Stimulated activated CD8-positive, alpha-beta memory T cell treated with anti-CD3 and anti-CD28 coated beads, Interleukin-4, amount 100 ng/mL, for 24 hours (primary cell): ENCODE data around the gene ATM.
"Not testable (repeated sequence)": the region's sequence is repeated elsewhere in the genome, so short reads cannot be mapped to it uniquely, and the experiment has no call there.

ENCODE experiments used
- DNase-seq: peaks from one replicate; pipeline ENCODE4 v3.0.0-alpha.2; 2020; ENCODE audit warnings: low read depth

The ATM gene

GRCh38 chr11:108286956-108287355 is 64.1 kb downstream of the ATM start:
- DNase-seq = no peak

DNA sequence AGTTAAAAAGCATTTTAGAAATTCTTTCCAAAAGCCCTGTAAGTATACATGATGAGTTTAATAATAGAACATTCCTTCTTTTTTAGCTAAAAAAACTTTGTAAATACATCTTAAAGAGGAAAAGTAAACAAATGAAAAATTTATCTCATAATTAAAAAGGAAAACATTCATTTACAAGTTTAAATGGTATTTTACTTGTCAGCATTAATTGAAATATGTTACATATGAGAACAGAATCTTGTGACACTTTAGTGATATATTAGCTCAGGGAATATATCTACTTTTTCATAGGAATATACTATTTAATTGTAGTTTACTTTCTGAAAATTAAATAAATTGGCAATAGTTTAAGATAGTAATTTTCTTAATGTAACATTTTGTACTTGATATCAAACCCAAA is 66.2 kb downstream of the ATM start:
- DNase-seq = not testable (repeated sequence)

GRCh38 chr11:108289699-108290098 is 66.8 kb downstream of the ATM start:
- DNase-seq = no peak

DNA sequence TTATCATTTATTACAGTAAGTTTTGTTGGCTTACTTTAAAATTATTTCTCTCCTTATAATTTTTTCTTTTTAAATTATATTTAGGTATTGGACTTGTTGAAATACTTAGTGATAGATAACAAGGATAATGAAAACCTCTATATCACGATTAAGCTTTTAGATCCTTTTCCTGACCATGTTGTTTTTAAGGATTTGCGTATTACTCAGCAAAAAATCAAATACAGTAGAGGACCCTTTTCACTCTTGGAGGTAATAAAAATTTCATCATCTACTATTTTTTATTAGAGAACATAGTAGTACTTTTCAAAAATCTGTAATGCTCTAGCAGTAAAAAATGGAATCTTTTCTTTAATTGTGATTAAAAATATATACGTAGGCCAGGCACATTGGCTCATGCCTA is 70.4 kb downstream of the ATM start:
- no peak for DNase-seq

DNA sequence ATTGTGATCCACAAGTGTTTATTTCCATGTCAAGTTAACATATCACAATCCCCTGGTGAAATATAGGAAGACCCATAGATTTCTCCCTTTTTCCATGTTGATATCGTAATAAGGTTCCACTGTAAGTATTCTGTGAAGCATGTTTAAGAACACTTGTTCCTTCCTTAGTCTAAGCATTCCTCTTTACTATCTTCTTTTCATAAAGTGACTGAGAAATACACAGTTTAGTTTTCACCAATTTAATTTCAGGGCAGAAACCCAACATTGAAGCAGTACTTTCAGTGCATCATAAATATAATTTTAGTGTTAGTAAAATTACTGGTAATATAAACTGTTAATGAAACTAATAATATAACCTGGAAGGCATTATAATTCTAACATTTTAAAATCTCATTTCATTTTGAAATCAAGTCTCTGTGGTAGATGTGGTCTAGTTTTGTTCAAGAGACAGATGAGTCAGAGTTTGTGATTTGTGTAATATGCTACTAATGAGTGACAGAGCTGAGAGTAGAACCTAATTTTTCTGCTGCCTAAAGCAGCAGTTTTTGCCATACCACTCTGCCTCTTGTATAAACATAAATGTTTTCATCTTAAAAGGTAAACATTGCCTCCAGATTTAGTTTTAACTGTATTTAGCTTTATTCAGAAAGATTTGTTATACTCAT is 79.4 kb downstream of the ATM start:
- no peak for DNase-seq

GRCh38 chr11:108307751-108308150 is 84.9 kb downstream of the ATM start:
- DNase-seq = no peak

DNA sequence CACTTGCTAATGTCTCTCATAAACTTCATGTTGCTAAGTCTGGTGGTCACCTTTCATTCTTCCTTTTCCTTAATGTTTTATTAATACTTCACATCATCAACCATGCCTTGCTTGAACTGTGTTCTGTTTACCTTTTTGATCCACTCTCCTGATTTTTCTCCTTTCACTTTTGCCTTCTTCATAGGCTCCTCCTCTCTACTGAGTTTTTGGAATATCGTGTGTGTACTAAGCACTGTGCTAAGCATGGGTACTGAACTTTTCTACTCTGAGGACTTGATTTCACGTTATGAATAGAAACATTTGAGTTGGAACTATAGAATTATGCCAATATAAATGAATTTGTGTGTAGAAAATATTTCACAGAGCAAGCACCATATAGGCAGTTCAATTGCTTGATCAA is 90.6 kb downstream of the ATM start:
- no peak for DNase-seq

GRCh38 chr11:108316061-108316460 is 93.2 kb downstream of the ATM start:
- DNase-seq = no peak

DNA sequence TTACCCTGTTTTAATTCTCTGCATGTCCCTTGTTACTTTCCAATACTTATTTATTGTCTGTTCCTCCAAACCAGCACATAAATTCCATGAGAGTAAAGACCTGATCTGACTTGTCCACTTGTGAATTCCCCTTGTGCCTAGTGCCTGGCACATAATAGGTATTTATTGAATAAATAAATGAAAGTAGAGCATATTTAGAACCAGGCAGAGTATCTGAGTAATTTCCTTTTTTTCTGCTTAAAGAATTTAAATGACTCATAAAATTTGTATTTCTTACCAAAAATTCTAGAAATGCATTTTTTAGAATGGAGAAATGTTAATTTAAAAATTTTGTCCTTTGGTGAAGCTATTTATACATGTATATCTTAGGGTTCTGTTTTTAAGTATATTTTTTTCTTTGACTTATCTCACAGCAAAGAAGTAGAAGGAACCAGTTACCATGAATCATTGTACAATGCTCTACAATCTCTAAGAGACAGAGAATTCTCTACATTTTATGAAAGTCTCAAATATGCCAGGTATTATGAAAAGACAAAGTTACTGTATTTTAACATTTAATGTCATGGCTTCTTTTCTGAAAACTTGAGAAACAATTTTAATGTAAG is 96.8 kb downstream of the ATM start:
- no peak for DNase-seq

DNA sequence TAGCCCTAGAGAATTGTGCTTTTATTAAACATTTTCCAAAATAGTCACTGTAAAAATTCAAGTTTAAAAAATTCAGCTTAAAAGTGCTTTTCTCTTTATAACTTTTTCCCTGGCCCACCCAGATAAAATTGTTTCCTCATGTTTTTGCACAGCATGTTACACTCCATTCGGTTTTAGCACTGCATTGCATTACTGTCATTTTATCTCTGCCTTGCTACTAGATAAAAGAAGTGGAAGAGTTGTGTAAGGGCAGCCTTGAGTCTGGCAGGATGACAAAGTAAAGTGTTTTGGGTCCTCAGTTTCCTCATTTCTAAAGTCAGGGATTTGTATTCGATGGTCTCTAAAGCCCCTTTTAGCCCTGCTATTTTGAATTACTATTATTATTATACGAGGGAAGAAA is 99.8 kb downstream of the ATM start:
- no peak for DNase-seq

DNA sequence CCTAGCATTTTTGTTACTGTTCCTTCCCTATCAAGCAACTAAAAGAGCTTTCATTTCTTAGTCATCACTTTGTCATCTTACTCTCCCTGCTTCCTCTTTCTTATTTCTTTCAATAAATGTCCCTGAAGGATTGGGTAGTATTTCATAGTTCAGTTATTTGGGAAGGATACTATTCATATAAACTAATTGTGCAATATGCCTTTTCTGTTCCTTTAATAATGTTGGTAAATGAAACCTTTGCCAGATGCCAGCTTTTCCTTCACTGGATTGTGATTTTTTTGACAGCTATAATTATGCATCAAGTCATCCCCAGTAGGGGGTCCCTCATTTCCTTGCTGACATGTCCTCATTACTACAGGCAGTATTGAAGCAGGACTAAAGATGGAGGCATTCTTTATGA is 101.7 kb downstream of the ATM start:
- no peak for DNase-seq

DNA sequence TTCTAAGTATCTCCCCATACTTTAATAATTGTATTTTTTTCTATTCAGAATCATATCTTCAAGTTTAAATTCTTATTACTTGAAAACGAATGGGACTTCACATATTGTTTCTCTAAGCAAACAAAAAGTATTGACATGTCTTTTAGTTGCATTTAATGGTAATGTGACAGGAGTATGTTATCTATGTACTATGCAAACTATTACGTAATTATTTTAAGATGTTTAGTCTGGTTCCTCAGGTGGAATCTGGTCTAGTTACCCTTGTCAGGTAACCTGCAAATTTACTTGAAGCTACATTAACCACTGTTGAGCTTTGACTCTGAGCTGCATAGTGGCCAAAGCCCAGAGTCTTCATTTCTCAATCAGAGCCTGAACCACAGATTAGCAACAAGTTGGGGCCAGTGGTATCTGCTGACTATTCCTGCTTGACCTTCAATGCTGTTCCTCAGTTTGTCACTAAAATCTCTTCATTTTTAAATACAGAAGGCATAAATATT is 110.6 kb downstream of the ATM start:
- no peak for DNase-seq

GRCh38 chr11:108338750-108339149 is 115.9 kb downstream of the ATM start:
- DNase-seq = no peak

DNA sequence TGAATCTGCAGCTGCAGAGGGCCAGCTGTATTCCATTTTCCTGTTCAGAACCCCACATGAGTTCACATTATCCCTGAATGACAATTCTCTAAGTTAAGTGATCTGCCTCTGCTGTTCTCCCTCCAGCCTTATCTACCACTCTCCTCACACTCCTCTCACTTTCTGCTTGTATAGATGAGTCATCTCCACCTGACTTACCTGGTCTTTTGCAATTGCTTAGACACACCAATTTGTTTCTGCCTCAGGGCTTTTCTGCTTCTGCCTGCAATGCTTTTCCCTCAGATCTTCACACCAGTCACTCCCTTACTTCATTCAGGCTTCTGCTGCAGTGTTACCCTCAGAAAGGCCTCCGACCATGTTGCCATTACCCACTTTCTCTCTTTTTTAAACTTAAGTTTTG is 118.1 kb downstream of the ATM start:
- no peak for DNase-seq

DNA sequence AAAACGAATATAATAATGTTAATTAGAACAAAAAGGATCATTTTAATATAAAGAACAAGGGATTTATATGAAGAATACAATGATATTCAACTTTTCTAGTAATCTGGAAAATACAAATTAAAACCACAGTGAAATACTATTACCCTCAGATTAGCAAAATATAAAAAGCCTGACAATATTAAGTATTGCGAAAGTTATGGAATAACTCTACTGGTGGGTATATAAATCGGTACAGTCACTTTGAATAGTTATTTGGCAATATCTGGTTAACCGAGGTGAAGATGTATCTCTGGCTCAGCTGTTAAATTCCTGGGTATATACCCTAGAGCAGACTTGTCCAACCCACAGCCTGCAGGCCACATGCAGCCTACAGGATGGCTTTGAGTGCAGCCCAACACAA is 118.8 kb downstream of the ATM start:
- DNase-seq = no peak

GRCh38 chr11:108343714-108344113 is 120.8 kb downstream of the ATM start:
- DNase-seq = no peak

GRCh38 chr11:108345767-108346166 is 122.9 kb downstream of the ATM start:
- DNase-seq = no peak

- DNase-seq = no peak
Observed at GRCh38 chr11:108346451-108346850, 123.6 kb downstream of the ATM start.

DNA sequence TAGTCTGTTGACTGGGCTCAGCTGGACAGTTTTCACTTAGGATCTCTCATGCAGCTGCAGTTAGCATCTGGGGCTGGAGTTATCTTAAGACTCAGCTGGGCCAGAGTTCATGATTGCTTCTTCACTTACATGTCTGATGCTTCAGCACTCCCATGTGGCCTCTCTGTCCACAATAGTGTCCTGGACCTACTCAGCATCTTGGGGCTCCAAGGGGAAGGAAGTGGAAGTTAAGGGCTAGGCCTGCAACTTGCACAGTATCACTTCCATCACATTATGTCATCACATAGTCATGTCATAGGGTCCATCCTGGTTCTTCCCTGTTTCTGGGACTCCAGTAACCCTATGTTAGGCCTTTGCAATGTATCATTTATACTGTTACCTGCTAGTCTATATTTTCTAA is 128.6 kb downstream of the ATM start:
- no peak for DNase-seq

DNA sequence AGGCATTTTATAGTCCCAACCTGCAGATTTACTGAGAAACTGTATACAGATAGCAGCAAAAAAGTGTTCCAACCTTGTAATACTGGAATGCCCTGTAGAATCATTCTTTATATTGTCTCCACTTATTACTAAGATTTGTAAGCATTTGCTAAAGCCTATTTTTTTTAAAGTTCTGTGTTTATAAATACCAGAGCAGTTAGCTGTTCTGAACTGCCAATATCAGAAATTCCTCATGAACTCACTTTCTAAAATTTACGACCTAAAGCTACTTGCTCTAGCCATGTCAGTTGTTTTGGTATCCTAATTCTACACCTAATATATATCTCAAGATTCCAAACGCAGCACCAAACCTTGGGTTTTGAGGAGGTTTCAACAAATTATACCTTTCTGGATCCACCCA is 141.3 kb downstream of the ATM start:
- DNase-seq = no peak

GRCh38 chr11:108368134-108368533 is 145.3 kb downstream of the ATM start:
- no peak for DNase-seq

DNA sequence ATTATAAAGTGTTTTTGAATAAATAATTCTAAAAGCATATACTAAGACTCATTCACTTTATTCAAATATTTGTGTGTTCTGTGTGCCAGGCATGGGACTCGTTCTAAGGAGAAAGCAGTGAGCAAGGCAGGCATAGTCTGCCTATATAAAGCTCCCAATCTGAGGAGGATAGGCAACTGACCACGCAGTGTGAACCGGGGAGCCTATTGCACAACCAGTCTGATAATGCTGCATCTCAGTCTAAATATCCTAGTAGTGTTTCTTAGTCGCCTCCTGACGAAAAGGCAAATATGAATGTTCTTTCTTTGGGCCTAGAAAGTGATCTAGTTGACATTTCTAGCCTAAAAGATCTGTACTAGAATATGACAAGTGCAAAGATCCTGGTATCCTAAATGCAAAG is 146.2 kb downstream of the ATM start:
- DNase-seq = no peak

DNA sequence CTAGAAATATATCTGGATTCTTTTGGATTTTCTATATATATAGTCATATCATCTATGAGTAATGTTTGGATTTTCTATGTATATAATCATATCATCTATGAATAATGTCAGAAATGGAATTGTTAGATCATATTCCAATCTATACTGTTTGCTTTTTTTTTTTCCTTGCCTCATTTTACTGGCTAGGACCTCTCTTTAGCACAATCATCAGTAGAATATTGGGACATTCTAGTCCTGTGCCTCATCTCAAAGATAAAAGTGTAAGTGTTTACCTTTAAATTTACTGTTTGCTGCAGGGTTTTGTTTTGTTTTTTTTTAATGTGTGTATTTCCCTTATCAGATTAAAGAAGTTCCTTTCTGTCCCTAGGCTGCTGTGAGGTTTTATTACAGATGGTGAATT is 147.4 kb downstream of the ATM start:
- no peak for DNase-seq

- no peak for DNase-seq
Observed at GRCh38 chr11:108370990-108371389, 148.1 kb downstream of the ATM start.
